ENCODE data around the gene NDFIP1.
"Not testable (repeated sequence)": the region's sequence is repeated elsewhere in the genome, so short reads cannot be mapped to it uniquely, and the experiment has no call there.

NDFIP1 gene

GRCh38 chr5:142074006-142074405 is 34.6 kb upstream of the NDFIP1 start:
- Histone ChIP-seq H3K9me3 (peaks cover 6% of the 10 kb centered on the region; the same call in 1 of the 2 replicates), H3K4me1 (no peaks in the 10 kb centered on the region), H3K9ac (no peak overlapping the region), H3K27ac (no peak overlapping the region), H3K4me3 (no peak overlapping the region), H3K36me3 (no peaks in the 10 kb centered on the region), H3K27me3 (no peaks in the 10 kb centered on the region), H3K4me2 (no peak overlapping the region), H4K20me1 (no peaks in the 10 kb centered on the region)
- no peak for TF ChIP-seq Cebpa-rat (IDR thresholded peaks at IDR 0.05)

- H3K4me3 ChIP-seq, result no peak overlapping the region
- no peaks in the 10 kb centered on the region for H4K20me1 ChIP-seq
- H3K27me3 ChIP-seq, result no peaks in the 10 kb centered on the region
- H3K9ac ChIP-seq, result no peak overlapping the region
- TF ChIP-seq Cebpa-rat (IDR thresholded peaks at IDR 0.05), result no peak
- no peak overlapping the region for H3K27ac ChIP-seq
- H3K4me1 ChIP-seq, result no peaks in the 10 kb centered on the region
- peaks cover 6% of the 10 kb centered on the region; the same call in 1 of the 2 replicates for H3K9me3 ChIP-seq
- no peak overlapping the region for H3K4me2 ChIP-seq
- H3K36me3 ChIP-seq, result no peaks in the 10 kb centered on the region
Observed at GRCh38 chr5:142078221-142078620, 30.4 kb upstream of the NDFIP1 start.

GRCh38 chr5:142078706-142079105 is 29.9 kb upstream of the NDFIP1 start:
- no peak overlapping the region for H3K9ac ChIP-seq
- H3K27ac ChIP-seq, result no peak overlapping the region
- no peak for TF ChIP-seq Cebpa-rat (IDR thresholded peaks at IDR 0.05)
- no peak overlapping the region for H3K4me3 ChIP-seq
- H3K4me1 ChIP-seq, result no peaks in the 10 kb centered on the region
- H3K36me3 ChIP-seq, result no peaks in the 10 kb centered on the region
- no peak overlapping the region for H3K4me2 ChIP-seq
- H4K20me1 ChIP-seq, result no peaks in the 10 kb centered on the region
- H3K27me3 ChIP-seq, result no peaks in the 10 kb centered on the region
- peaks cover 6% of the 10 kb centered on the region; the same call in 1 of the 2 replicates for H3K9me3 ChIP-seq

DNA sequence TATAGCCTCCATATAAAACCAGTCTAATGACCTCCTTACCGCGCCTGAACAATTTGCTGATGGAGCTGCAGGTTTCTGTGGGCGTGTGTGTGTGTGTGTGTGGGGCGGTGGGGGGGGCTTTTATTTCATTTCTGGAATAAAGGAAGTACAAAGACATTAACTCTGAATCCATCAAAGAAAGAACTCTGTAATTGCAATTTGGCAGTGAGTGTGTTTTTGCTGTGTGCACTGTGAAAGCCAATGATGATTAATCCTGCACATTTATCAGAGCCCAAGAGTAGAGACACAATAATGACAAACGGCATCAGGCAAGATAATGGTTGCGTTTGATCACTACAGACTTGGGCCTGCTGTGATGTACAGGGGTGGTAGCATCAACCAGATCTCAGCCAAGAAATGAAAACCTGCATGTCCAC is 29.3 kb upstream of the NDFIP1 start:
- Histone ChIP-seq H3K4me2 (no peak overlapping the region), H3K27ac (no peak overlapping the region), H4K20me1 (no peaks in the 10 kb centered on the region), H3K27me3 (no peaks in the 10 kb centered on the region), H3K4me3 (no peak overlapping the region), H3K4me1 (no peaks in the 10 kb centered on the region), H3K36me3 (no peaks in the 10 kb centered on the region), H3K9ac (no peak overlapping the region), H3K9me3 (peaks cover 6% of the 10 kb centered on the region; the same call in 1 of the 2 replicates)
- no peak for TF ChIP-seq Cebpa-rat (IDR thresholded peaks at IDR 0.05)

DNA sequence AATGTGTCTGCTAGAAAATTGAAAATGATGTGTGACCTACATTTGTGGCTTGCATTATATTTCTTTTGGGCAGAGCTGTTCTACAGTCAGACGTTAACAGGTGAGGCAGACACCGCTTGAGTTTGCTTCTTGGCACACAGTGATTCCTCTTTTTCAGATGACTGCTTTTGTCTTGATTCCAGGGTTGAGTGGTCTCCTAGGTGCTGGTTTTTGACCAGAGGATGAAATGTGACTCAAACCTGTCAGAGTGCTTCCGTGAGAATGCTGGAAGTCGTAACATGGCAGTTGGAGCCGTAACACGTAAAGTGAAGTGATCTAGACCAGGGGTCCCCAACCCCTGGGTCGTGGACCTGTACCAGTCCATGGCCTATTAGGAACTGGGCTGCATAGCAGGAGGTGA is 28.3 kb upstream of the NDFIP1 start:
- Histone ChIP-seq H3K4me2 (no peak overlapping the region), H3K9me3 (peaks cover 6% of the 10 kb centered on the region; the same call in 1 of the 2 replicates), H3K4me3 (no peak overlapping the region), H4K20me1 (no peaks in the 10 kb centered on the region), H3K27ac (no peak overlapping the region), H3K4me1 (no peaks in the 10 kb centered on the region), H3K36me3 (no peaks in the 10 kb centered on the region), H3K27me3 (no peaks in the 10 kb centered on the region), H3K9ac (no peak overlapping the region)
- TF ChIP-seq Cebpa-rat (IDR thresholded peaks at IDR 0.05), result no peak

DNA sequence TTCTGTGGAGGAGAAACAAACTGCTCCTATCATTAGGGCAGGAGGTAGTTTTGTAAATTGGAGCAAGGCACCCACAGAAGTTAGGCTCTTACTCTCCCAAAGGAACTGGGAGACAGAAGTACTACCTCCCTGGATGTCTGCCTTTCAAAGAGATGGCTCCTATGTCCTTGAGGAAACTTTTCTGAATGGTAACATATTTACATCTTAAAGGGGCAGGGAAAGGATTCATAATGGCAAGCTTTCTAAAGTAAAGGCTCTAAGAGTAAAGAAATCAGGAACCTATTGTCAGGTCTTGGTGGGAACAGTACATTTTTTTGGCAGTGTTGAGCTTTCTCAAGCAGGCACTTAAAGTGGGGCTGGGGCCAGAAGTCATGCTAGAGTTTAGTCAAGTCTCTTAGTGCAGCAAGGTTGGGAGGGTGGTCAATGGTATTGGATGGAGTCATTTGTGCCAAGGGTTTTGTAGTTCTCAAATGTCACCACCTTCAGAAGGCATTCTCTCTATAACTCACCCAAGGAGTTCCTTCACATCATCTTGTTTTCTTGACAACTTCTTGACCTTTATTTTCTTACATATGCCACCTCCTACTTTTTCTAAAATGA is 26.3 kb upstream of the NDFIP1 start:
- H3K27me3 ChIP-seq, result no peaks in the 10 kb centered on the region
- H3K4me3 ChIP-seq, result no peak overlapping the region
- H3K4me2 ChIP-seq, result no peak overlapping the region
- H4K20me1 ChIP-seq, result no peaks in the 10 kb centered on the region
- no peak overlapping the region for H3K9ac ChIP-seq
- no peaks in the 10 kb centered on the region for H3K36me3 ChIP-seq
- H3K9me3 ChIP-seq, result peaks cover 3% of the 10 kb centered on the region; the same call in 1 of the 2 replicates
- H3K4me1 ChIP-seq, result no peaks in the 10 kb centered on the region
- no peak overlapping the region for H3K27ac ChIP-seq
- TF ChIP-seq Cebpa-rat (IDR thresholded peaks at IDR 0.05), result no peak

- H3K27ac ChIP-seq, result no peak overlapping the region
- no peaks in the 10 kb centered on the region for H3K27me3 ChIP-seq
- H3K4me1 ChIP-seq, result no peaks in the 10 kb centered on the region
- H3K9me3 ChIP-seq, result no peaks in the 10 kb centered on the region
- no peak for TF ChIP-seq Cebpa-rat (IDR thresholded peaks at IDR 0.05)
- no peak overlapping the region for H3K9ac ChIP-seq
- no peak overlapping the region for H3K4me3 ChIP-seq
- H3K36me3 ChIP-seq, result no peaks in the 10 kb centered on the region
- H4K20me1 ChIP-seq, result no peaks in the 10 kb centered on the region
- H3K4me2 ChIP-seq, result no peak overlapping the region
Observed at GRCh38 chr5:142086229-142086628, 22.4 kb upstream of the NDFIP1 start.

- H3K4me1 ChIP-seq, result no peaks in the 10 kb centered on the region
- H4K20me1 ChIP-seq, result no peaks in the 10 kb centered on the region
- no peaks in the 10 kb centered on the region for H3K27me3 ChIP-seq
- H3K4me2 ChIP-seq, result no peak overlapping the region
- no peak overlapping the region for H3K4me3 ChIP-seq
- no peaks in the 10 kb centered on the region for H3K36me3 ChIP-seq
- no peak overlapping the region for H3K27ac ChIP-seq
- no peaks in the 10 kb centered on the region for H3K9me3 ChIP-seq
- TF ChIP-seq Cebpa-rat (IDR thresholded peaks at IDR 0.05), result no peak
- H3K9ac ChIP-seq, result no peak overlapping the region
Observed at GRCh38 chr5:142086679-142087078, 21.9 kb upstream of the NDFIP1 start.

GRCh38 chr5:142087920-142088679 is 20.5 kb upstream of the NDFIP1 start:
- Histone ChIP-seq H3K9me3 (no peaks in the 10 kb centered on the region), H3K4me1 (no peaks in the 10 kb centered on the region), H3K4me2 (no peak overlapping the region), H3K4me3 (no peak overlapping the region), H3K27me3 (no peaks in the 10 kb centered on the region), H3K36me3 (no peaks in the 10 kb centered on the region), H4K20me1 (no peaks in the 10 kb centered on the region), H3K9ac (no peak overlapping the region), H3K27ac (no peak overlapping the region)
- no peak for TF ChIP-seq Cebpa-rat (IDR thresholded peaks at IDR 0.05)

DNA sequence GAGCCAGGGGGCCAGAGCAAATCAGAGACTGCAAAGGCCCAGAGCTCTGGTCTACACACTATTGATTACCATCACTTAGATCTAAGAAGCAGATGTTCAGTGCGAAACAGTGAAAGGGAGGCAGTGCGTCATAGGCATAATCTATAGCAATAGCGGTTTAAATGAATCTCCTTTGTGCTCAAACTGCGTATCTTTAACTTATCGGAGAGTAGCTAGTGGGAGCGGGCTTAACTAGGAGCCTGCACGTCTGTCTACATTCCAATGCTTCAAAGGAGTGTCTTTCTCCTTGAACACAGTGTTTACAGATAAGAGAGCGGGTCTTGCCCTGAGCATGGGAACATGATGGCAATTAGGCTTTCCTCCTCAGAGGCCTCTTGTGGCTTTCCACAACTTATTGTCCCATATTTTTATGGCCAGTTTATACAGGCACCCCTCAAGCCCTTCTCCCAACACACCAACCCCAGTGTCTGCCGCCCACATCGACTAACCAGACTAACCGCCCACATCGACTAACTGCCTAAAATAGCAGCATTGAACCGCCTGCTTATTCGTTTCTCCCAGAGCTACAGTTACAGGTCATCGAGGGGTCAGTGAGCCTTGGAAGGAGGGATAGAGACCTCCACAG is 19.6 kb upstream of the NDFIP1 start:
- H3K36me3 ChIP-seq, H3K27ac ChIP-seq: not testable (repeated sequence)

More for the DNA sequence above, 19.6 kb upstream of the NDFIP1 start:
- not testable (repeated sequence) for H3K9me3 ChIP-seq, H3K4me2 ChIP-seq, H3K27me3 ChIP-seq, H3K9ac ChIP-seq, H4K20me1 ChIP-seq, H3K4me3 ChIP-seq, H3K4me1 ChIP-seq
